ENCODE measurements around the gene PTGIR.
"Not testable (repeated sequence)": the region's sequence is repeated elsewhere in the genome, so short reads cannot be mapped to it uniquely, and the experiment has no call there.

Gene PTGIR

DNA sequence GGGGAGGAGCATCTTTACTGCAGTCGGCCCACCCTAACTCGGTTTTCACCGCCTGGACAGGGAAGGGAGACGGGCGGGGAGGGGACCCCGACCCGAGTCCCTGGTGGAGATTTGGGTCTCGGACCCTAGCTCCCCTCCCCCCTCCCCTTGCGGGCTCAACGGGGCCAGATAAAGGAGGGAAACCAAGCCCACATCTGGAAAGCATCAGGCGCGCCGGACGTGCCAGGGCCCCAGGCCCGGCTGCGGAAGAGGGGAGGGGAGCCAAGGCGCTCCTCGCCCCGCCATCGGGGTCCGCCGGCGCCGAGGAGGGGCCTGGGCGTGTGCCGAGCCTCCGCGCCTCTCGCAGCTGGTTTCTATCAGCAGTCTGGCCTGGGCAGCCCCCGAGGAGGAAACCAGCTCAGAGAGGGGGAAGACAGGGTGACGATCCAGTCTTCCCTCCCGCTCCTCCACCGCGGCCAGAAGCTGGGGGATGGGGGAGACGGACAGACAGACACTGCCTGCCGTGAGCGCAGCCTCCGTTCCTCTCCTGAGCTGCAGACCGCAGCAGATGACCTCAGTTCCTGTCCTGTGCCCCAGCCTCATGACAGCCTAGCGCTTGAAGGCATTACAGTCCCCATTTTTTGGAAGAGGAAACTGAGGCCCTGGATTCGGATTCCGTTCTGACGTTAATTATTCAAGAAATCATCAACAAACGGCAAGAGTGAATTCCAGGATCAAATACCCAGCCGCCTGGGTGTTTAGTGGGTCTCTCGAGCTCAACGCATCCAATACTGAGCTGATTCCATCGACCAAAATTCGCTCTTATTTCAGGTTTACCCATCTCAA, 14.7 kb upstream of the PTGIR start:
- ATAC-seq (no peak), DNase-seq (no peak)

- DNase-seq (no peak), ATAC-seq (no peak)
These were observed 12.3 kb upstream of the PTGIR start for GRCh38 chr19:46637224-46637623.

GRCh38 chr19:46635920-46636761, 11.3 kb upstream of the PTGIR start, which contains the start of gene GNG8:
Gene GNG8, minus strand, starts transcription at chr19:46636202. Its CDS starts 1,520 bp downstream, at chr19:46634682.
- peak; percentile 3 for ATAC-seq
- DNase-seq: peak; percentile 64

DNA sequence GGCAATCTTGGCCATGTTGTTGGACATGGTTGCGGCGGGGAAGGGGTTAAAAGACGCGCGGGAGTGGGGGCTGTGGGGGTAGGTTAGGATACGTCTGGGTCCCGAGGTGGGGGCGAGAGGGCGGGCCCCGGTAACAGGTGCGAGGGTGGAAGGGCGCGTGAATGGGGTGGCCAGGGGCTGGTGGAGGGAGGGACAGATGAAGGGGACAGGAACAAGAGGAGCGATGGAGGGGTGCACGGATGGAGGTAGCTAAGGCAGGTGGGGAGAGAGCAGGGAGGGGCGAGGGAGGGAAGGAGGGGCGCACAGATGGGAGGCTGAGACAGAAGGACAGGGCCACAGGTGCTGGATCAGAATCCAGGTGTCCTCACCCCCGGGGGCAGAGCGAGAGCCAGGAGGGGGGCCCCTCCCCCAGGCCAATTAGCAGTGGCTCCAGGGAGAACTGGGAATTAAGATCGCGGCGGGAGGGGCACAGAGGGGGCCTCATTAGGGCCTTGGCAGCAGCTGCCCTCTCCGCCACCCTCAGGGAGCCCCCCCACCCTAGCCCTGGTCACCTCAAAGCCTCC, 9.8 kb upstream of the PTGIR start:
- DNase-seq: no peak

DNA sequence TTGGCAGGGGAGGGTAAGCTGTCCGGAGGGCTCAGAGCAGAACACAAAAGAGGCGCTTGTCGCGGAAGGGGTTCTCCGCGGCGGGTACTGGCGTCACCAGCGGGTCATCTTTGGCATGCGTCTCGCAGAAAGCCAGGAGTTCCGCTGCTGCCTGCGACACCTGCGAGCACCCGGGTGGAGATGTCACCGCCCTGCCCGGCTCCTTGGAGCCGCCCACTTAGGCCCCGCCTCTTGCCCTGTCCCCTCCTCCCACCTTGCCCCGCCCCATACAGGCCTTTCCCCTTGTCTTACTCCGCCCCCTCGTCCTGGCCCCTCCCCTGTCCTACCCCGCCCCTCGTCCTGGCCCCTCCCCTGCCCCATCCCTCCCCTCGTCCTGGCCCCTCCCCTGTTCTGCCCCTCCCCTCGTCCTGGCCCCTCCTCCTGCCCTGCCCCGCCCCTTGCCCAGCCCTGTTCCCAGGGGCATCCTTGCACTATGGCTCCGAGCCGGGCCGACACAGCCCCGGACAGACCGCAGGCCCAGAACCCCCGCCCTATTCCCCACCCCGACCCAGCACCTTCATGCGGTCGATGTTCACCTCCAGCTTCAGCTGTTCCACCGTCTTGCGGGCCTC, 9.3 kb upstream of the PTGIR start:
- peak; percentile 51 for ATAC-seq

More for the DNA sequence above, 9.8 kb upstream of the PTGIR start:
- no peak for ATAC-seq

GRCh38 chr19:46633130-46633529, 8.2 kb upstream of the PTGIR start:
- ATAC-seq: no peak
- DNase-seq: no peak

More for the DNA sequence above, 9.3 kb upstream of the PTGIR start:
- DNase-seq: peak; percentile 98

- no peak for DNase-seq
These were observed 6.6 kb upstream of the PTGIR start for GRCh38 chr19:46631481-46631880.

GRCh38 chr19:46630586-46631205, 5.8 kb upstream of the PTGIR start:
- no peak for ATAC-seq
- DNase-seq: no peak

More at GRCh38 chr19:46631481-46631880, 6.6 kb upstream of the PTGIR start:
- ATAC-seq: no peak

- no peak for DNase-seq
- no peak for ATAC-seq
These were observed 4.7 kb upstream of the PTGIR start for GRCh38 chr19:46629546-46630025.

DNA sequence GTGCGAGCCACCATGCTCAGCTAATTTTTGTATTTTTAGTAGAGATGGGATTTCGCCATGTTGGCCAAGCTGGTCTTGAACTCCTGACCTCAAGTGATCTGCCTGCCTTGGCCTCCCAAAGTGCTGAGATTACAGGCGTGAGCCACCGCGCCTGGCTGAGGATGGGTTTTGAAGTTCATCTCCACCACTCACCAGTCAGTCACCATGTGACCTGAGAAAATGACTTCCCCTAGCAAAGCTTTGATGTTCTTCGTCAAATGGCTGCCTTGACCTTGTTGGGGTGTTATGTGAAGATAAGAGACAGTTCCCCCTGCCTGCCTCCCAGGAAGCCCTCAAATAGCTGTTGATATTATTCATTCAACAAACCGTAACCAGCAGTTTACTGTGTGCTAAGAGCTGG, 4.1 kb upstream of the PTGIR start:
- not testable (repeated sequence) for DNase-seq, ATAC-seq

DNA sequence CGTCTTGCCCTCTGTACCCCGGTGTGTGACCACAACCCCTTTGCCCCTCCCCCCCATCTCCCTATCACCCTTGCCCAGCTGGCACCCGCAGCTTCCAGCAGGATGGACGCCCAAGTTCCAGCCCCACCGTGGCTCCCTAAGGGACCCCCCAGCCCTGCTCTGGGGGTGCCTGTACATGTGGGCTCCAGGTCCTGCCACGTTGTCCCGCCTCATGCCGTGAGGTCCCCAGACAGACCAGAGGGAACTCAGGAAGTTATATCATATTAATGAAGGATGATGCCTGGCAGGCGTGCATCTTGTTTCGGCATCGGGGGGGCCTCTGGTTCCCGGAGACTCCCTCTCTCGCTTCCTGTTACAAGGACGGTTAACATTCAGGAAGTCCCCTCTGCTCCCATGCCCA, 1.6 kb upstream of the PTGIR start:
- ATAC-seq (no peak), DNase-seq (no peak)

DNA sequence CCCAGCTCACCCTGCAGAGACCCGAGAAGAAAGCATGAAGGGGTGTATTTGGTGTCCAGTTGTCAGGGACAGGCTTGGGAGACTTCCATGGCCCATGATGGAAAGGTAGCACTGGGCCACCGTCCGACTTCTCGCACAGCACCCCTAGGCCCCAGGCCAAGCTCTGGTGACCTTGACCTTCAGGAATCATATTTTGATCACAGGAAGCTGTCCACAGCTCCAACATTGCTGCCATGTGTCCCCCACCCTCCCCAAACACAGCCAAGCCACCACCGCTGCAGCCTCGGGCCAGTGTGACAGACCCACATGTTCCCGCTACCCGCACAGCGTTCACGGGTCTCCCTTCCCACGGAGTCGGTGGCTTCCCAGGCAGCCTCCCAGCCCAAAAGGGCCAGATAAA, 842 bp upstream of the PTGIR start:
- ATAC-seq: no peak

GRCh38 chr19:46623915-46624502, 880 bp downstream of the PTGIR start:
- DNase-seq: no peak
- ATAC-seq: no peak

More for the DNA sequence above, 842 bp upstream of the PTGIR start:
- no peak for DNase-seq

DNA sequence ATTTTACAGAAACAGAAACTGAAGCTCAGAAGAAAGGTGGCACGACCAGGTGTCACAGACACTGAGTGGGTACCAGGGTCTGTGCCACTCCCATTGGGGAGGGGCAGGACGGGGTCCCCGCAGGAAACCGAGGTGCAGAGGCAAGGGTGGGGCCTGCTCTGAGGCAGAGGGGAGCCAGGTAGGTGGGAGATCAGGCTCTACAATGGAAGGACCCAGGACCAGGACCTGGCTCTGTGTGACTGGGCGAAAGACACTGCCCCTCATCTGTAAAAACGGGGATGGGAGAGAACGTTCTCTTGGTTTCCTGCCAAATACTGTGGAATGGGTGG, 2.8 kb downstream of the PTGIR start:
- no peak for ATAC-seq
- no peak for DNase-seq

DNA sequence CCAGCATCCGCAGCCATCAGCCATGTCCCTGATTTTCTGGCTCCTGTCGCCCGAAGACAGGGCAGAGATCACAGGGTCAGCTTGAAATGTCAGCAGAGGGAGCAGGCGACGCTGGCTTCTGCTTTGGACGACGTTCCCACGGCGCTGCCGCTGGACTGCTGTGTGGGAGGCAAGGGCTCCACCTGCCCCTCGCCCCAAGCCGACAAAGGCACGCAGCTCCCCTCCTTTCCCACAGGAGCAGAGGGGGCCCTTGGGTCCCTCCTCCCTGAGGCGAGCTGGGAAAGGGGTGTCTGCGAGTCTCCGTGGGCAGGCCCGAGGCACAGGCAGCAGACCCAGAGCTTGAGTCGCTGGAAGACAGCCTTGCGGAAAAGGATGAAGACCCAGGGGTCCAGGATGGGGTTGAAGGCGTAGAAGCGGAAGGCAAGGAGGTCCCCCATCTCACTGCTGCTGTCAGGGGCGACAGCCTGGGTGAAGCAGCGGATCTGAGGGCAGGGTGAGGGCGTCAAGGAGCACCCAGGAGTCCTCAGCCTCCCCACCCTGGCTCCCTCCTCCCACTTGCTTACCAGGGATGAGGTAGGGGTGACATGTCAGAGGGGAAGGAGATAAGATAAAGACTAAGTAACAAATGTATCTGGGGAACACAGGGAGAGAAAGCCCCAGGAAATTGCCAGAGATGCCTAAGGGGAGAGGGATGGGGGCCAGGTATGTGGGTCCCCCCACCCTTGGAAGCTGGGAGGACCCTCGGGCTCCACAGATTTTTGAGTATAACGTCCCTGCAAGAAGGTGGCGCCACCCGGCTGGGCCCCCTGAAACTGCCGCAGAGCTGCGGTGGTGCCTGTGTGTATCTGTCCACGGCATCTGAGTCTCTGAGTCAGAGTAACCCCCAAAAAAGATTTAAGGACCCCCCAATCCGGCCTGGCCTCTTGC, 3.4 kb downstream of the PTGIR start:
- ATAC-seq (no peak), DNase-seq (peak; percentile 63)

DNA sequence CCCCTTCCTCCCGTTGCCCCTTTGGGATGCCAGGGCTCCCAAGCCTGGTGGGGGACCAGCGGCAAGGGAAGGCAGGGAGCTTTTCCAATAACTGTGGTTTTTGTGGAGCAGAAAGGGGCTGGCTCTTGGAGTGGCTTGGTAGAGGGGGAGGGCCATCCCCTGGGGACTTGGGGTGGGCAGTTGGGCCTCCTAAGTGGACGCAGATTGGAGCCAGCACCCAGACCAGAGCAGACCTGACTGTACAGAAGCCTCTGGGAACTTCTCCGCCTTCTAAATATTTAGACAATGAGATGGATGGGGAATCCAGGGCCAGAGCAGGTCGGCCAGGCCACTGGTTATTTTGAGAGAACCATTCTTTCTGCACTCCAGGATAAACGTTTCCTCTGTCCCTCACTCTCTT, 4.2 kb downstream of the PTGIR start:
- ATAC-seq (no peak), DNase-seq (no peak)

- DNase-seq (no peak), ATAC-seq (no peak)
These were observed 4.6 kb downstream of the PTGIR start for GRCh38 chr19:46620267-46620666.

GRCh38 chr19:46618670-46619231, 6.1 kb downstream of the PTGIR start:
- no peak for ATAC-seq
- peak; percentile 40 for DNase-seq

GRCh38 chr19:46617601-46618000, 7.3 kb downstream of the PTGIR start:
- DNase-seq: peak; percentile 39
- no peak for ATAC-seq

All from stimulated activated naive CD8-positive, alpha-beta T cell treated with anti-CD3 and anti-CD28 coated beads, Interleukin-15, Interleukin-2, amounts not matched to agents 100 U/mL and 50 U/mL, for 24 hours (primary cell).